Suprapubic skin (tissue), 4 donors: Measurements from ENCODE around the gene CEP120. TPM values are rescaled to one million over a fixed set of nuclear protein-coding genes. Genes with fewer than 3 reads are reported as not detected.

Source experiments
- DNase-seq, 2 donors: peaks; one replicate each; pipeline ENCODE4 v3.0.0-alpha.2; 2019; ENCODE audit warnings: low spot score in 2 of 2
- H3K27ac ChIP-seq: fragments of 200-600 bp; sonication (generic); one replicate; pipeline ENCODE4 v1.5.1; 2019
- H3K27me3 ChIP-seq: fragments of 200-600 bp; sonication (generic); one replicate; pipeline ENCODE4 v1.5.1; 2019
- H3K36me3 ChIP-seq: fragments of 200-600 bp; sonication (generic); one replicate; pipeline ENCODE4 v1.5.1; 2019
- H3K4me1 ChIP-seq: fragments of 200-600 bp; sonication (generic); one replicate; pipeline ENCODE4 v1.5.1; 2019
- H3K4me3 ChIP-seq: fragments of 200-600 bp; sonication (generic); one replicate; pipeline ENCODE4 v1.5.1; 2019; ENCODE audit warnings: mild to moderate bottlenecking
- H3K9me3 ChIP-seq: fragments of 200-600 bp; sonication (generic); one replicate; pipeline ENCODE4 v1.5.1; 2019
- CTCF ChIP-seq, 2 donors: fragments of 200-600 bp in 1 of 2; fragments of 450-650 bp in 1 of 2; sonication (generic) in 1 of 2; IDR thresholded peaks; one replicate each; pipeline ENCODE4 v1.5.1; 2016 to 2019; ENCODE audit warnings: antibody characterized with exemption in 2 of 2, mild to moderate bottlenecking in 1 of 2, moderate library complexity in 1 of 2
- EP300 ChIP-seq: sonication (generic); formaldehyde crosslinking; IDR thresholded peaks from one replicate; pipeline ENCODE4 v1.6.1; 2017; ENCODE audit warnings: antibody characterized with exemption
- POLR2A ChIP-seq, 2 donors: fragments of 450-650 bp; IDR thresholded peaks; one replicate each; pipeline ENCODE4 v1.6.1; 2017; ENCODE audit warnings: antibody characterized with exemption in 2 of 2, mild to moderate bottlenecking in 2 of 2, moderate library complexity in 2 of 2
- POLR2AphosphoS5 ChIP-seq, 3 donors: sonication (generic); formaldehyde crosslinking; IDR thresholded peaks; one replicate each; pipeline ENCODE4 v1.6.1; 2017; ENCODE audit warnings: antibody characterized with exemption in 3 of 3
- WGBS: methylation state at CpG from one replicate; pipeline ENCODE4 v1.1.5; 2018; 5-methylcytosine and 5-hydroxymethylcytosine counted together
- total RNA-seq, 4 donors: library from RNA; depleted of rRNA; stranded (reverse); fragments of >200 nt; gene quantifications; one replicate each; pipeline ENCODE4 v1.1.0, GENCODE V29; 2016

The CEP120 gene
- total RNA-seq, 4 donors from 2014 or later: 5.7 to 18.3 (median 10.7) TPM

- Histone ChIP-seq H3K36me3 (no peaks in the 10 kb centered on the region), H3K4me3 (no peak overlapping the region), H3K27ac (no peak overlapping the region), H3K9me3 (no peaks in the 10 kb centered on the region), H3K27me3 (no peaks in the 10 kb centered on the region), H3K4me1 (peaks cover 10% of the 10 kb centered on the region)
- no peak for TF ChIP-seq POLR2A (IDR thresholded peaks at IDR 0.05)
- TF ChIP-seq EP300: no peak
- TF ChIP-seq POLR2AphosphoS5 (IDR thresholded peaks at IDR 0.05): no peak
- TF ChIP-seq CTCF (IDR thresholded peaks at IDR 0.05): no peak
- 80% methylated on average over 3 of the region's 3 CpGs for WGBS
- DNase-seq: no peak
These were observed 24.9 kb upstream of the CEP120 start for GRCh38 chr5:123448017-123448617.

DNA sequence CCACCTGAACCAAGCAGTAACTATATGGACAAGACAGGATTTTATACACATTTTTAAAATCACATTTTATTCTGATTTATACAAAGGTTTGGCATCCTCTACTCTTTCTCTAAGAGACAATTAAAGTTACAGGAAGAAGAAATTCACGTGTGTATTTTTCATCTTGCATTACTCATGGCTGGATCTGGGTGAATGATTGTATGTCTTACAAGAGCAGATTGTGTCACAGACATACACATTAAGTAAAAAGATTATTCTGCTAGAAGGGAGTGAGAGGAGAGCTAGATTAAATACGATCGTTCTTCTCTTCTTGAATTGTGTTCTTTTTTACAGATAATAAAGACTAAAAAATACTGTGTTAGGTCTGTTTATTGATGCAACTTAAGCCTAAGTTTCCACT is 20.8 kb upstream of the CEP120 start:
- Histone ChIP-seq H3K4me3 (no peak overlapping the region), H3K27ac (no peak overlapping the region), H3K4me1 (no peaks in the 10 kb centered on the region), H3K36me3 (no peaks in the 10 kb centered on the region), H3K9me3 (no peaks in the 10 kb centered on the region), H3K27me3 (no peaks in the 10 kb centered on the region)
- no peak for DNase-seq
- 81% methylated on average over 3 of the region's 3 CpGs for WGBS
- TF ChIP-seq EP300 (no peak), POLR2AphosphoS5 (IDR thresholded peaks at IDR 0.05) (no peak), POLR2A (IDR thresholded peaks at IDR 0.05) (no peak), CTCF (IDR thresholded peaks at IDR 0.05) (no peak)

DNA sequence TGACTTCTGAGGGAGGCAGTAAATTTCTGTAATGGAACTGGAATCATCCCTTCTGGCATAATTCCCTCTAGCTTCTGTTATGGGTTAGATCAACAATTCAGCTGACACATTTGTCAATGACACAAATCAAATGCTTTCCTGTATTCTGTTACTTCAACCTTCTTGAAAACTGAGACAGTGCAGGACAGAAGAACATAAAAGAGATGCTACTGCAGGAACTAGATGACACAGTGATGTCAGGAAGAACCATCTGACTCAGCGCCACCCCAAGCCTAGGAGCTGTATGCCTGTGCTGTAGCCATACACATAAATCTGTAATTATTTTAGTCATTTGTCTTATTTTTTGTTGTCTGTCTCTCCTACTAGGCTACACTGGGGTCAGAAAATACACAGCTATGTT is 18.2 kb upstream of the CEP120 start:
- Histone ChIP-seq H3K4me1 (no peaks in the 10 kb centered on the region), H3K36me3 (no peaks in the 10 kb centered on the region), H3K27me3 (no peaks in the 10 kb centered on the region), H3K27ac (no peak overlapping the region), H3K9me3 (no peaks in the 10 kb centered on the region), H3K4me3 (no peak overlapping the region)
- DNase-seq: no peak
- TF ChIP-seq EP300 (no peak), POLR2A (IDR thresholded peaks at IDR 0.05) (no peak), POLR2AphosphoS5 (IDR thresholded peaks at IDR 0.05) (no peak), CTCF (IDR thresholded peaks at IDR 0.05) (no peak)
- 79% methylated on average over 1 of the region's 1 CpG for WGBS

- 100% methylated on average over 1 of the region's 1 CpG for WGBS
These were observed 17.4 kb upstream of the CEP120 start for GRCh38 chr5:123440456-123441181.

More at GRCh38 chr5:123440456-123441181, 17.4 kb upstream of the CEP120 start:
- no peak overlapping the region for H3K27ac ChIP-seq
- H3K36me3 ChIP-seq: no peaks in the 10 kb centered on the region
- TF ChIP-seq CTCF (IDR thresholded peaks at IDR 0.05): no peak
- no peak for TF ChIP-seq POLR2A (IDR thresholded peaks at IDR 0.05)
- no peak for TF ChIP-seq POLR2AphosphoS5 (IDR thresholded peaks at IDR 0.05)
- no peak for TF ChIP-seq EP300
- no peaks in the 10 kb centered on the region for H3K27me3 ChIP-seq
- H3K9me3 ChIP-seq: no peaks in the 10 kb centered on the region
- no peak for DNase-seq
- H3K4me1 ChIP-seq: no peaks in the 10 kb centered on the region
- no peak overlapping the region for H3K4me3 ChIP-seq
